HepG2 (cell line): ENCODE results near the gene ASB16. TPM values are rescaled to one million over a fixed set of nuclear protein-coding genes. Genes with fewer than 3 reads are reported as not detected.

Experiments
- BCL6 ChIP-seq: IDR thresholded peaks from 2 replicates; pipeline ENCODE4 v1.6.1; 2016; ENCODE audit warnings: missing genetic modification reagents, missing compliant biosample characterization
- BHLHE40 ChIP-seq: IDR thresholded peaks from 2 replicates; pipeline ENCODE4 v1.6.1; 2011; ENCODE audit warnings: low read length, improper control_type of control experiment
- BRD4 ChIP-seq: sonication (generic); formaldehyde crosslinking; IDR thresholded peaks from 2 replicates; pipeline ENCODE4 v1.4.0; 2020; ENCODE audit warnings: missing genetic modification reagents
- HDAC1 ChIP-seq: sonication (generic); formaldehyde crosslinking; IDR thresholded peaks from 2 replicates; pipeline ENCODE4 v1.5.1; 2020; ENCODE audit warnings: mild to moderate bottlenecking, missing genetic modification reagents
- HOXA3 ChIP-seq: sonication (generic); formaldehyde crosslinking; IDR thresholded peaks from 2 replicates; pipeline ENCODE4 v1.5.0; 2020; ENCODE audit warnings: missing genetic modification reagents
- MATR3 ChIP-seq: sonication (generic); formaldehyde crosslinking; IDR thresholded peaks from 2 replicates; pipeline ENCODE4 v1.4.0; 2020; ENCODE audit warnings: missing genetic modification reagents
- NBN ChIP-seq: fragments of 450-650 bp; conservative IDR thresholded peaks from 2 replicates; pipeline ENCODE4 v1.6.1; 2017
- NFYB ChIP-seq: sonication (generic); formaldehyde crosslinking; IDR thresholded peaks from 2 replicates; pipeline ENCODE4 v1.4.0; 2020; ENCODE audit warnings: missing genetic modification reagents
- PCBP2 ChIP-seq: fragments of 200-400 bp; formaldehyde crosslinking; optimal IDR thresholded peaks from 2 replicates; pipeline ENCODE3; 2018; ENCODE audit warnings: low read length, low read depth; ENCODE audit not compliant: poor library complexity, severe bottlenecking
- POLR2AphosphoS2 ChIP-seq: IDR thresholded peaks from 2 replicates; pipeline ENCODE4 v1.6.1; 2011; ENCODE audit warnings: low read depth, low read length, improper control_type of control experiment
- PPARG ChIP-seq: conservative IDR thresholded peaks from 2 replicates; pipeline ENCODE4 v1.6.1; 2016; ENCODE audit warnings: missing biosample characterization, missing genetic modification reagents
- RERE ChIP-seq: IDR thresholded peaks from 2 replicates; pipeline ENCODE4 v1.6.1; 2016; ENCODE audit warnings: low read depth, missing genetic modification reagents, missing compliant biosample characterization
- RFX5 ChIP-seq: IDR thresholded peaks from 2 replicates; pipeline ENCODE4 v1.6.1; 2011; ENCODE audit warnings: low read depth, low read length, improper control_type of control experiment
- SUZ12 ChIP-seq: fragments of 150-350 bp; IDR thresholded peaks from 2 replicates; pipeline ENCODE4 v1.6.1; 2014; ENCODE audit warnings: low read depth, low read length
- TMF1 ChIP-seq: sonication (generic); formaldehyde crosslinking; IDR thresholded peaks from 2 replicates; pipeline ENCODE4 v1.8.1; 2022; ENCODE audit warnings: low read depth, missing genetic modification reagents
- ZKSCAN1 ChIP-seq: fragments of 150-350 bp; IDR thresholded peaks from 2 replicates; pipeline ENCODE4 v1.6.1; 2014; ENCODE audit warnings: low read length
- ZNF205 ChIP-seq: IDR thresholded peaks from 2 replicates; pipeline ENCODE4 v1.6.1; 2018; ENCODE audit warnings: missing biosample characterization, missing genetic modification reagents
- ZNF326 ChIP-seq: sonication (generic); formaldehyde crosslinking; IDR thresholded peaks from 2 replicates; pipeline ENCODE4 v1.4.0; 2020; ENCODE audit warnings: missing genetic modification reagents, borderline replicate concordance
- ZNF460 ChIP-seq: sonication (generic); formaldehyde crosslinking; IDR thresholded peaks from 2 replicates; pipeline ENCODE4 v1.5.1; 2020; ENCODE audit warnings: missing genetic modification reagents, mild to moderate bottlenecking, borderline replicate concordance
- ZNF496 ChIP-seq: sonication (generic); formaldehyde crosslinking; IDR thresholded peaks from 2 replicates; pipeline ENCODE4 v1.8.1; 2023; ENCODE audit warnings: mild to moderate bottlenecking, moderate library complexity, missing genetic modification reagents; ENCODE audit not compliant: insufficient replicate concordance
- ZNF672 ChIP-seq: sonication (generic); formaldehyde crosslinking; IDR thresholded peaks from 2 replicates; pipeline ENCODE4 v1.8.1; 2022; ENCODE audit warnings: missing genetic modification reagents
- ZNF703 ChIP-seq: sonication (generic); formaldehyde crosslinking; IDR thresholded peaks from 2 replicates; pipeline ENCODE4 v1.5.1; 2020; ENCODE audit warnings: missing genetic modification reagents, mild to moderate bottlenecking, moderate library complexity, borderline replicate concordance
- polyA plus RNA-seq, 8 experiments: library from polyadenylated mRNA; depleted of rRNA in 3 of 8; stranded (reverse) in 7 of 8; unstranded in 1 of 8; fragments of >200 nt; fragmentation: Illumina TruSeq in 4 of 8; extraction: Trizol in 4 of 8; gene quantifications; 2 replicates each; pipeline versions ENCODE4 v1.2.1 to v1.2.3, GENCODE V29; 2011 to 2016; ENCODE audit warnings: low read depth in 4 of 8, missing spikeins in 1 of 8, mixed read lengths in 1 of 8; ENCODE audit not compliant: insufficient read depth in 1 of 8
- total RNA-seq, 5 experiments: library from RNA; depleted of rRNA; stranded (reverse); fragments of >200 nt; fragmentation: Illumina TruSeq; extraction: Trizol; gene quantifications; 2 replicates each; pipeline ENCODE4 v1.2.3, GENCODE V29; 2016; ENCODE audit warnings: low read depth in 1 of 5
- TF ChIP-seq, protein P1 (sequence below): IDR thresholded peaks from 2 replicates; pipeline ENCODE4 v1.6.1; 2012; ENCODE audit warnings: low read depth, low read length, improper control_type of control experiment
- TF ChIP-seq, protein P2 (sequence below), 2 experiments: sonication (generic) in 1 of 2; formaldehyde crosslinking in 1 of 2; IDR thresholded peaks; 2 replicates each; pipeline versions ENCODE4 v1.4.0 to v1.6.1; 2018 to 2020; ENCODE audit warnings: missing genetic modification reagents in 2 of 2, borderline replicate concordance in 1 of 2, low read depth in 1 of 2, mild to moderate bottlenecking in 1 of 2, missing biosample characterization in 1 of 2

The ASB16 gene
- total and polyA plus RNA-seq, 2 of the 13 experiments (the other 11 are each of a cell fraction or from before 2014, with no cell fraction given), result 0.07 TPM; not detected in 1

DNA sequence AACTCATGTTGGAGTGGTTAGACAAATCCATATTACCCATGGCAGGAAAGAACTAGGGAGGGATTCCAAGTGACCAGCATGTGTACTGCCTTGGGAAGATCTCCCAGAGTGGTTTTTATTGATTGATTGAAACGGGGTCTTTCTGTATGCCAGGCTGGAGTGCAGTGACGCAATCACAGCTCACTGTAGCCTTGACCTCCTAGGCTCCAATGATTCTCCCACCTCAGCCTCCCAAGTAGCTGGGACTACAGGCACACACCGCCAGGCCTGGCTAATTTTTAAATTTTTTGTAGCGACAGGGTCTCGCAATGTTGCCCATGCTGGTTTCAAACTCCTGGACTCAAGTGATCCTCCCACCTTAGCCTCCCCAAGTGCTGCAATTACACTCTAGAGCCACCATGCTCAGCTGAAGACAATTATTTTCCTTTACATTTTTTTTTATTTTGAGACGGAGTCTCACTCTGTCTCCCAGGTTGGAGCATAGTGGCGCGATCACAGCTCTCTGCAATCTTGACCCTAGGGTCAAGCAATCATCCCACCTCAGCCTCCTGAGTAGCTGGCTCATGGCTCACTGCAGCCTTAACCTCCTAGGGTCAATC lies 13.8 kb downstream of the ASB16 start (continued):
- TF ChIP-seq RERE (CRISPR knock-in tag), result no peak
- TF ChIP-seq ZNF460 (CRISPR knock-in tag), result peak; percentile 85; the same call in 1 of the 2 replicates
- 0 out of 2 replicates have a peak, but pooled peaks have one; percentile 36 for TF ChIP-seq BCL6 (CRISPR knock-in tag)
- TF ChIP-seq BHLHE40, result no peak
- TF ChIP-seq NFYB (CRISPR knock-in tag), result no peak
- TF ChIP-seq, protein P1, sequence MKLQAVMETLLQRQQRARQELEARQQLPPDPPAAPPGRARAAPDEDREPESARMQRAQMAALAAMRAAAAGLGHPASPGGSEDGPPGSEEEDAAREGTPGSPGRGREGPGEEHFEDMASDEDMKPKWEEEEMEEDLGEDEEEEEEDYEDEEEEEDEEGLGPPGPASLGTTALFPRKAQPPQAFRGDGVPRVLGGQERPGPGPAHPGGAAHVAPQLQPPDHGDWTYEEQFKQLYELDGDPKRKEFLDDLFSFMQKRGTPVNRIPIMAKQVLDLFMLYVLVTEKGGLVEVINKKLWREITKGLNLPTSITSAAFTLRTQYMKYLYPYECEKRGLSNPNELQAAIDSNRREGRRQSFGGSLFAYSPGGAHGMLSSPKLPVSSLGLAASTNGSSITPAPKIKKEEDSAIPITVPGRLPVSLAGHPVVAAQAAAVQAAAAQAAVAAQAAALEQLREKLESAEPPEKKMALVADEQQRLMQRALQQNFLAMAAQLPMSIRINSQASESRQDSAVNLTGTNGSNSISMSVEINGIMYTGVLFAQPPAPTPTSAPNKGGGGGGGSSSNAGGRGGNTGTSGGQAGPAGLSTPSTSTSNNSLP, result no peak
- no peak for TF ChIP-seq RFX5
- TF ChIP-seq ZNF672 (CRISPR knock-in tag), result no peak
- TF ChIP-seq NBN, result no peak
- no peak for TF ChIP-seq TMF1
- no peak for TF ChIP-seq ZNF496 (CRISPR knock-in tag)
- TF ChIP-seq ZNF703, result no peak
- TF ChIP-seq BRD4 (CRISPR knock-in tag), result no peak
- no peak for TF ChIP-seq PPARG
- TF ChIP-seq POLR2AphosphoS2, result no peak
- no peak for TF ChIP-seq HDAC1
- TF ChIP-seq, protein P2, sequence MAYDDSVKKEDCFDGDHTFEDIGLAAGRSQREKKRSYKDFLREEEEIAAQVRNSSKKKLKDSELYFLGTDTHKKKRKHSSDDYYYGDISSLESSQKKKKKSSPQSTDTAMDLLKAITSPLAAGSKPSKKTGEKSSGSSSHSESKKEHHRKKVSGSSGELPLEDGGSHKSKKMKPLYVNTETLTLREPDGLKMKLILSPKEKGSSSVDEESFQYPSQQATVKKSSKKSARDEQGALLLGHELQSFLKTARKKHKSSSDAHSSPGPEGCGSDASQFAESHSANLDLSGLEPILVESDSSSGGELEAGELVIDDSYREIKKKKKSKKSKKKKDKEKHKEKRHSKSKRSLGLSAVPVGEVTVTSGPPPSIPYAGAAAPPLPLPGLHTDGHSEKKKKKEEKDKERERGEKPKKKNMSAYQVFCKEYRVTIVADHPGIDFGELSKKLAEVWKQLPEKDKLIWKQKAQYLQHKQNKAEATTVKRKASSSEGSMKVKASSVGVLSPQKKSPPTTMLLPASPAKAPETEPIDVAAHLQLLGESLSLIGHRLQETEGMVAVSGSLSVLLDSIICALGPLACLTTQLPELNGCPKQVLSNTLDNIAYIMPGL (CRISPR knock-in tag; IDR thresholded peaks at IDR 0.05; ENCODE audit: borderline replicate concordance in 1 of 2, low read depth in 1 of 2), result no peak
- TF ChIP-seq ZNF326, result no peak
- TF ChIP-seq ZNF205 (CRISPR knock-in tag), result no peak
- TF ChIP-seq MATR3 (CRISPR knock-in tag), result no peak
- TF ChIP-seq SUZ12, result no peak
- TF ChIP-seq HOXA3, result peak; percentile 50; the same call in 1 of the 2 replicates
- TF ChIP-seq PCBP2, result no peak
- no peak for TF ChIP-seq ZKSCAN1
